Measurements from ENCODE around the gene PPP1R14C. TPM values are rescaled to one million over a fixed set of nuclear protein-coding genes. Genes with fewer than 3 reads are reported as not detected.

Gene PPP1R14C
- total and polyA plus RNA-seq, 2 donors (not counting 3 experiments of a cell fraction or from before 2014, with no cell fraction given) = not detected

DNA sequence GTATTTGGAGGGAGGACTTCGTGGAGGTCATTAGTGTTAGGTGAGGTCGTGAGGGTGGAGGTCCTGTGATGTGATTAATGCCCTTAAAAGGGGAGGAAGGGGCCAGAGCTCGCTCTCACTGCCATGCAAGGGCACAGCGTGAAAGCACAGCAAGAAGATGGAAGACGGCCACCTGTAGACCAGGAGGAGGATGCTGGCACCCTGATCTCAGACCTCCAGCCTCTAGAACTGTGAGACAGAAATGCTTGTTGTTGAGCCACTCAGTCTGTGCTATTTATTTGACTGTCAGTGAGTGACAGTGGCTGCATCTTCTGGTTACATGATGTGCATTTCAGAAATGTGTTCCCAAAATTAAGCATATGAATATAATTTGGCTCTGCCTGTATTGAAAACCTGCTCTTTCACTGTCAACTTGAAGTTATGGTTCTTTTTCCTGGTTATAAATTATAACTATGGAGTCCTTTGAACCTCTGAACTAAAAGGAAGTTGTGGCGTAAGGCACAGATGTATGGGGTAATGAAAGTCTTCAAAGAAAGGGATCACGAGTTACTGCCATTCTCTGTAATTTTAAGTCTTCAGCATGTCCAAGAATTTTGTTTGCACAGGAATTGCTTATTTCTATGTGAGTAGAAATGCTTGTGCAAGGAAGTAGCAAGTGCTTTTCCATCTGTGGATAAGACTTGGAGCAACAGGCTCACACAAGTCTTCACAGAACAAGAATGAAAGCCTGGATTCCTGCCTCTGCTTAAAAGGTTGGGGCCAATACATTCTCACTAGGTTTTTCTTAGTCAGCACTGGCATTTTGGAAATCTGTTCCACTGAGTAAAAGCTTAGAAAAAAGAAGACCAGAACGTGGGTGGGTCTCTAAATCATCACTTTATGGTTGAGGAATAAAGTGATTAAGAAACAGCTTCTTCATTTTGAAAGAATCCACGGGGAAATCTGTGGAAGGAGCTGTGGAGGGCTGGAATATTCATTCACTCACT lies 10.3 kb downstream of the PPP1R14C start:
- H3K36me3 ChIP-seq (ENCODE audit: control insufficient read depth in 2 of 2, extremely low read depth in 1 of 2, insufficient read depth in 2 of 2, low read length in 2 of 2) = no peaks in the 10 kb centered on the region
- no peaks in the 10 kb centered on the region for H3K9me3 ChIP-seq (replicated peaks; ENCODE audit: control insufficient read depth, insufficient read depth, low read length)
- intact Hi-C loops (cut with micrococcal nuclease) (no loop called here), dilution Hi-C loops (cut with MboI; ENCODE audit: extremely low pct_ligation_motif_present, low sequenced_read_pairs) (no loop called here)
- H3K27ac ChIP-seq (ENCODE audit: insufficient read depth, low read depth, low read length) = no peak overlapping the region
- FAIRE-seq = no peak
- peaks cover 27 to 30% of the 10 kb centered on the region in 2 experiments for H3K27me3 ChIP-seq (ENCODE audit: control insufficient read depth in 2 of 2, insufficient read depth in 2 of 2, low read length in 2 of 2)
- H3K9ac ChIP-seq (replicated peaks; ENCODE audit: extremely low read depth, insufficient read depth, low read length) = no peak overlapping the region
- H3K9me1 ChIP-seq (replicated peaks; ENCODE audit: control insufficient read depth, extremely low read depth, insufficient read depth, low read length) = no peaks in the 10 kb centered on the region
- TF ChIP-seq POLR2A (IDR thresholded peaks at IDR 0.05; ENCODE audit: low read depth, low read length) (no peak), POLR2AphosphoS5 (IDR thresholded peaks at IDR 0.05; ENCODE audit: insufficient read depth, low read depth, low read length) (no peak), GATA2 (IDR thresholded peaks at IDR 0.05; ENCODE audit: insufficient read depth, insufficient read length, low read depth, low read length) (no peak), EZH2 (IDR thresholded peaks at IDR 0.05; ENCODE audit: borderline replicate concordance, low read depth, low read length, severe bottlenecking) (no peak), JUN (IDR thresholded peaks at IDR 0.05; ENCODE audit: borderline replicate concordance, insufficient read depth, insufficient read length, low read depth) (no peak), MYC (IDR thresholded peaks at IDR 0.05; ENCODE audit: low read depth, low read length) (no peak), FOS (IDR thresholded peaks at IDR 0.05; ENCODE audit: borderline replicate concordance, insufficient read depth, low read length) (no peak)
- TF ChIP-seq, protein P1, sequence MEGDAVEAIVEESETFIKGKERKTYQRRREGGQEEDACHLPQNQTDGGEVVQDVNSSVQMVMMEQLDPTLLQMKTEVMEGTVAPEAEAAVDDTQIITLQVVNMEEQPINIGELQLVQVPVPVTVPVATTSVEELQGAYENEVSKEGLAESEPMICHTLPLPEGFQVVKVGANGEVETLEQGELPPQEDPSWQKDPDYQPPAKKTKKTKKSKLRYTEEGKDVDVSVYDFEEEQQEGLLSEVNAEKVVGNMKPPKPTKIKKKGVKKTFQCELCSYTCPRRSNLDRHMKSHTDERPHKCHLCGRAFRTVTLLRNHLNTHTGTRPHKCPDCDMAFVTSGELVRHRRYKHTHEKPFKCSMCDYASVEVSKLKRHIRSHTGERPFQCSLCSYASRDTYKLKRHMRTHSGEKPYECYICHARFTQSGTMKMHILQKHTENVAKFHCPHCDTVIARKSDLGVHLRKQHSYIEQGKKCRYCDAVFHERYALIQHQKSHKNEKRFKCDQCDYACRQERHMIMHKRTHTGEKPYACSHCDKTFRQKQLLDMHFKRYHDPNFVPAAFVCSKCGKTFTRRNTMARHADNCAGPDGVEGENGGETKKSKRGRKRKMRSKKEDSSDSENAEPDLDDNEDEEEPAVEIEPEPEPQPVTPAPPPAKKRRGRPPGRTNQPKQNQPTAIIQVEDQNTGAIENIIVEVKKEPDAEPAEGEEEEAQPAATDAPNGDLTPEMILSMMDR (IDR thresholded peaks at IDR 0.05; ENCODE audit: extremely low read depth in 1 of 2, insufficient read depth in 1 of 2, low read depth in 1 of 2, low read length in 2 of 2) = no peak
- TF ChIP-seq, protein P2, sequence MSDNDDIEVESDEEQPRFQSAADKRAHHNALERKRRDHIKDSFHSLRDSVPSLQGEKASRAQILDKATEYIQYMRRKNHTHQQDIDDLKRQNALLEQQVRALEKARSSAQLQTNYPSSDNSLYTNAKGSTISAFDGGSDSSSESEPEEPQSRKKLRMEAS (IDR thresholded peaks at IDR 0.05; ENCODE audit: insufficient read depth, insufficient read length) = no peak
- DNase-seq (ENCODE audit: low read depth, low spot score) = no peak
- H3K4me2 ChIP-seq (ENCODE audit: insufficient read depth, low read length) = no peak overlapping the region
- H4K20me1 ChIP-seq (replicated peaks; ENCODE audit: control insufficient read depth, extremely low read depth, insufficient read depth, low read length) = no peaks in the 10 kb centered on the region
- H3K4me3 ChIP-seq (replicated peaks in 1 of 3; ENCODE audit: insufficient read depth in 1 of 3, low read depth in 1 of 3, low read length in 3 of 3) = no peak overlapping the region
- H3K79me2 ChIP-seq (ENCODE audit: control insufficient read depth, insufficient read depth, low read length) = no peaks in the 10 kb centered on the region
- CTCF ChIA-PET = interaction anchor here (0.6 to 1.4 kb wide), 2 partner anchors 20 to 84 kb away, joined by 3 read pairs; partner anchors contain the start of gene ULBP3
- H2AFZ ChIP-seq (ENCODE audit: low read depth, low read length) = no peak overlapping the region
- H3K4me1 ChIP-seq (ENCODE audit: control insufficient read depth, extremely low read depth, insufficient read depth, low read length) = no peaks in the 10 kb centered on the region
- BruUV-seq (replicated peaks) = no TSS peak
- POLR2A ChIA-PET = no interaction called here

Measured in endothelial cell of umbilical vein (primary cell).